ENCODE data around the gene GGN.

GRCh38 chr19:38362076-38362945, 25.5 kb downstream of the GGN start:
- TF ChIP-seq CTCF (IDR thresholded peaks at IDR 0.05), result no peak
- TF ChIP-seq POLR2A (IDR thresholded peaks at IDR 0.05), result no peak

Data from Peyer's patch (tissue), 4 donors.